ENCODE results near the gene MBOAT7.
"Not testable (repeated sequence)": the region's sequence is repeated elsewhere in the genome, so short reads cannot be mapped to it uniquely, and the experiment has no call there.

The MBOAT7 gene

DNA sequence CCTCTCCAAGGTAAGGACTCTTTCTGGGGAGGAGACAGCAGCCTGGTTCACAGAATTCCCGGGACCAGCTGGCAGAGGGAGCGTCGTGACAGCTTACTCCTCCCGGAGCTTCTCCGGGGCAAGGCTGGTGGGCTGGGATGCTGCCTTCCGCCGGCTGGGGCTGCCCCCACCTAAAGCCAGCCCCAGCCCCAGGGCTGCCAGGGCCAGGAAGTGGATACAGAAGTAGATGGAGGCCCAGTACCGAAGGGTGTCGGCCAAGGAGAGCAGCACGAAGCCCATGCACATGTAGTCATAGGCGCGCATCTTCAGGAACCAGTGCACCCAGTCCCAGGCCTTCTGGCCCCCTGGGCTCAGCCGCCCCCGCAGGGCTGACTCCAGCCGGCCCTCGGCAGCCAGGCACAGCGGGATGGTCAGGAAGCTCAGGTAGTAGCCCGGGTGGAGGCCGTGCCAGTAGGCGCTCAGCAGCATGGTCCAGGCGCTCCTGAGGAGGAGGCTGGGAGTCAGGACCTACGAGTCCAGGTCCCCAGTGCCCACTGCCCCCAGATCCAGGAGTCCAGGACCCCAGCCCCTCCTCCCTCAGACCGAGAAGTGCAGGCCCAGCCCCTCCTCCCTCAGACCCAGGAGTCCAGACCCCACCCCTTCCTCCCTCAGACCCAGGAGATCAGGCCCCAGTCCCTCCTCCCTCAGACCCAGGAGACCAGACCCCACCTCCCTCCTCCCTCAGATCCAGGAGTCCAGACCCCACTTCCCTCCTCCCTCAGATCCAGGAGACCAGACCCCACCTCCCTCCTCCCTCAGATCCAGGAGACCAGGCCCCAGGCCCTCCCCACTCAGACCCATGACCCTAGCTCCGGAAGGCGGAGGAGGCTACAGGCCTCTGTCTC, 15.2 kb downstream of the MBOAT7 start:
- TF ChIP-seq ZFX (IDR thresholded peaks at IDR 0.05) = no peak
- TF ChIP-seq, protein P1, sequence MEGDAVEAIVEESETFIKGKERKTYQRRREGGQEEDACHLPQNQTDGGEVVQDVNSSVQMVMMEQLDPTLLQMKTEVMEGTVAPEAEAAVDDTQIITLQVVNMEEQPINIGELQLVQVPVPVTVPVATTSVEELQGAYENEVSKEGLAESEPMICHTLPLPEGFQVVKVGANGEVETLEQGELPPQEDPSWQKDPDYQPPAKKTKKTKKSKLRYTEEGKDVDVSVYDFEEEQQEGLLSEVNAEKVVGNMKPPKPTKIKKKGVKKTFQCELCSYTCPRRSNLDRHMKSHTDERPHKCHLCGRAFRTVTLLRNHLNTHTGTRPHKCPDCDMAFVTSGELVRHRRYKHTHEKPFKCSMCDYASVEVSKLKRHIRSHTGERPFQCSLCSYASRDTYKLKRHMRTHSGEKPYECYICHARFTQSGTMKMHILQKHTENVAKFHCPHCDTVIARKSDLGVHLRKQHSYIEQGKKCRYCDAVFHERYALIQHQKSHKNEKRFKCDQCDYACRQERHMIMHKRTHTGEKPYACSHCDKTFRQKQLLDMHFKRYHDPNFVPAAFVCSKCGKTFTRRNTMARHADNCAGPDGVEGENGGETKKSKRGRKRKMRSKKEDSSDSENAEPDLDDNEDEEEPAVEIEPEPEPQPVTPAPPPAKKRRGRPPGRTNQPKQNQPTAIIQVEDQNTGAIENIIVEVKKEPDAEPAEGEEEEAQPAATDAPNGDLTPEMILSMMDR (conservative IDR thresholded peaks at IDR 0.05) = no peak
- H3K27ac ChIP-seq = no peak overlapping the region

DNA sequence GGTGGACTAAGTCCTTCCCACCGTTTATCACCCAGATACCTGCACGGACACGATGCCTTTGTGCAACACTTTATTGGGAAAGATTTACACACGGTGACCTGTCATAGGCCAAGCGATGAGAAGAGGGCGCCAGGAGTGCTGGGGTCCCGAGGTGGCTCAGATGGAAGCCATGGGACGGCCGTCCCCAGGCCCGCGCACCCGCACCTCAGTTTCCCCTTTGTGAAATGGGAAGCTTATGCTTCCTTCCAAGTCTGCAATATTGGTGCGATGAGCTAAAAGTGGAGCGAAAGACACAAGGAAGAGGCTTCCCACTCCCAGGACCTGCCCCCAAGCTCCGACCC, 16.1 kb downstream of the MBOAT7 start:
- peak overlapping the region; percentile 74 for H3K27ac ChIP-seq
- no peak for TF ChIP-seq ZFX (IDR thresholded peaks at IDR 0.05)

DNA sequence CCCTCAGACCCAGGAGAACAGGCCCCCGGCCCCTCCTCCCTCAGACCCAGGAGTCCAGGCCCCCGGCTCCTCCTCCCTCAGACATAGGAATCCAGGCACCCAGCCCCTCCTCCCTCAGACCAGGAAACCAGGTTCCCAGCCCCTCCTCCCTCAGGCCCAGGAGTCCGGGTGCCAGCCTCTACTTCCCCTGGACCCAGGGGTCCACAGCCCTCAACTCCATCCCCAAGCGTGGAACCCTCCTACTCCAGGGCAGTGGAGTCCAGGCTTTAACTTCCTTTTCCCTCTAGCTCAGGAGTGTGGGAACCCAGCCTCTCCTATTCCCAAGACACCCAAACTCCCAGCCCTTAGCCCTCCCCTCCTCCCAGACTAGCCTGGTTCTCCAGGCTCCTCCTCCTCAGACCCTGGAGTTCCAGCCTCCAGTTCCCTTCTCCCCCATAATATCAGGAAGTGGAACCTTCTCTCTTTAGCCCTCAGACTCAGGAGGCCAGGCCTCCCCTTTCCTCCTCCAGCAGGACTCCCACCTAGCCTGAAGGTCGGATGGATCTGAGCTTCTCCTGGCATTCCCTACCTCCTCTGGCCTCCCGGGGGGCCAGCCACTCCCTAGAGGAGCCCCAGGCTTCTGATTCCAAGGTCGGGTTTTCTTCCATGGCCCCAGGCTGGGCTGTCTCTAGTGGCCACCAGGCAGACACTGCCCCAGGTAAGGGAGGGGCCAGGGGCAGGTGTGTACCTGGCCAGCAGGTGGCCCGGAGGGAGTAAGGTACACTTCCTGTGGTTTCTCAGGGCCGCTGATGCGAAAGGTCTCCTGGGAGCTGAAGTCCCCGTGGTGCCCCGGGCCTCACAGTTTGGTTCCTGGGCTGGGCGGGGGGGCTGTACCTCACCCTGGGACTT, 16.7 kb downstream of the MBOAT7 start, which contains the start of gene TMC4:
TMC4 (minus strand) TSS at position 690 of the 888 bp plus-strand sequence; CDS start at position 647, 43 bp downstream.
- TF ChIP-seq, protein P1 (conservative IDR thresholded peaks at IDR 0.05) = no peak; the same call in 1 of the 2 replicates
- no peak for TF ChIP-seq ZFX (IDR thresholded peaks at IDR 0.05)
- H3K27ac ChIP-seq = peak within 1 kb of the TSS; percentile 74

DNA sequence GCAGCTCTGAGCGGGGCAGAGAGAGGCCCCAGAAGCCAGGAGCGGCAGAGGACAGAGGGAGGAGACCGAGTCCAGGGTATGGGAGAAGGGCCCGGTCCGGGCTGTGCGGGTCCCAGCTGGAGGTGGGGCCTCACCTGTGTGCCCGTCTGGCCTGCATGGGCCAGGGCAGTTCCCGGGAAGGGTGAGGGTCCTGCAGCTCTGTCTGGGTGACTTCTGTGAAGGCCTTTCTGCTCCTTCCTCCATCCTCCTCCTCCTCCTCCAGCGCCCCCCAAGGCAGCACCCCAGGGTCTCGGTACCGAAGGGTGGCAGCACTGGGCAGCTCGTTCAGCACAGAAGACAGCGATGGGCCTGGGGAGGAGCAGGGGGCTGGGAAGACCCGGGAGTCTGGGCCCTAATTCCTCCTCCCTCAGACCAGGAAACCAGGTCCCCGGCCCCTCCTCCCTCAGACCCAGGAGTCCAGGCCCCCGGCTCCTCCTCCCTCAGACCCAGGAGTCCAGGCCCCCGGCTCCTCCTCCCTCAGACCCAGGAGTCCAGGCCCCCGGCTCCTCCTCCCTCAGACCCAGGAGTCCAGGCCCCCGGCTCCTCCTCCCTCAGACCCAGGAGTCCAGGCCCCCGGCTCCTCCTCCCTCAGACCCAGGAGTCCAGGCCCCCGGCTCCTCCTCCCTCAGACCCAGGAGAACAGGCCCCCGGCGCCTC, 17.5 kb downstream of the MBOAT7 start:
- H3K27ac ChIP-seq = not testable (repeated sequence)

DNA sequence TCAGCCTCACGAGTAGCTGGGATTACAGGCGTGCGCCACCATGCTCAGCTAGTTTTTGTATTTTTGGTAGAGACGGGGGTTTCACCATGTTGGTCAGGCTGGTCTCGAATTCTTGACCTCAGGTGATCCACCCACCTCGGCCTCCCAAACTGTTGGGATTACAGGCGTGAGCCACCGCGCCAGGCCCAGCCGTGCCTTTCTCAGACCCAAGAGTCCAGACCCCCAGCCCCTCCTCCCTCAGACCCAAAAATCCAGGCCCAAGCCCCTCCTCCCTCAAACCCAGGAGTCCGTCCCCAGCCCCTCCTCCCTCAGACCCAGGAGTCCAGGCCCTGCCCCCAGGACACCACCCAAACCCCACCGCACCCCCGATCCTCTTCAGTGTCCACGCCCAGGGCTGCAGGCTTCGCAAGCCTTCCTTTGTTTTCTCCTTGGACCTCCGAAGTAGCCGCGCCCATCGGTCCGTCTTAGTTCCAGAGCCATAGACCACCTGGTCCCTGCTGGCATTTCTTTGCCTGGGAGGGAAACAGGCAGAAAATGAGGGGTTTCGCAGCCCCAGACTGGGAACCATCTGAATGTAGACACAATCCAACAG, 20.1 kb downstream of the MBOAT7 start:
- TF ChIP-seq, protein P1 (conservative IDR thresholded peaks at IDR 0.05) = no peak
- no peak for TF ChIP-seq ZFX (IDR thresholded peaks at IDR 0.05)
- H3K27ac ChIP-seq = no peak overlapping the region

DNA sequence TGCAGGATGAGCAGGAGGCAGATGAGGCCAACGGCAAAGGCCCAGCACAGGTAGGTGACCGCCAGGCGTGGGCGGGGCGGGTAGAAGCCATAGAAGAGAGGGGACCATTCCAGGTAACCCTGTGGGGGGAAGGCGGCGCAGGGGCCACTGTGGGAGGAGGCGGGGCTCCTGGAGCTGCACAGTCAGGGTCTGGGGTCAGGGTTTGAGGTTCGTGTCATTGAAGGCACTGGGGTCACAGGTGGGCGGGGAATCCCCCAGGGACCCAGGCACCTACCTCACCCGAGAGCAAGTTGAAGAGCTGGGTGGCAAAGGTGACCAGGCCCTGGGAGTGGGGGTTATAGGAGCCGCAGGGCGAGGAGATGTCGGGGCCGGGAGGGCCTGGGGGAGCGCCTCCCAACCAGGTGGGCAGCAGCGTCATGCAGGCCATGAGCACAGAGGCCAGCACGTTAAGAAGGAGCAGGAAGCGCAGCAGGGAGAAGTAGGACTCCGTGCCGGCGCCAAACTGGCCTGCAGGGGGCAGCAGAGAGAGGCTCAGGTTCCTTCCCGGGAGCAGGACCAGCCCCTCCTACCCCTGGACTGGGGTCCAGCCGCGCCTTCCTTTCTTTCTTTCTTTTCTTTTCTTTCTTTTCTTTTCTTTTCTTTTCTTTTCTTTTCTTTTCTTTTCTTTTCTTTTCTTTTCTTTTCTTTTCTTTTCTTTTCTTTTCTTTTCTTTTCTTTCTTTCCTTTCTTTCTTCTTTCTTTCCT, 21.0 kb downstream of the MBOAT7 start:
- no peak overlapping the region for H3K27ac ChIP-seq
- TF ChIP-seq, protein P1 (conservative IDR thresholded peaks at IDR 0.05) = peak; percentile 91
- no peak for TF ChIP-seq ZFX (IDR thresholded peaks at IDR 0.05)

DNA sequence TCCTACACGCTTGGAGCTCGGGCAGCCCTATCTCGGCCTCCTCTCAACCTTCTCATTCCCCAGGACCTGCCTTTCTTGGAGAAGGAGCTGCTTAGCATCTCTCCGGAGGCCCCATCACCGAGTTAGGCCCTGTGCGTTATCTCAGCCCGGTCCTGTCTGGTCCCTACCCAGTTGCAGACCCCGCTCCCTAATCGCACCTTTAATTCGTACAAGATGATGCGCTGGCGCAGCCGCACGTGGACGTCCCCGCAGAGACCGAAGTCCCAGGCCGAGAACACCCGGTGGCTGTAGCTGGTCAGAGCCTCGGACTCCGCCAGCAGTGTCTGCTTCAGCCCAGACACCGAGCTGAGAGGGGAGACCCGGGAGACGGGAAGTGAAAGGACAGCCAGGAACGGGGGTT, 24.2 kb downstream of the MBOAT7 start:
- no peak for TF ChIP-seq ZFX (IDR thresholded peaks at IDR 0.05)
- TF ChIP-seq, protein P1 (conservative IDR thresholded peaks at IDR 0.05) = no peak

More for the DNA sequence above, 24.2 kb downstream of the MBOAT7 start:
- no peak overlapping the region for H3K27ac ChIP-seq
